NB4 (cell line): ENCODE measurements around the gene SPRR1B.
"Not testable (repeated sequence)": the region's sequence is repeated elsewhere in the genome, so short reads cannot be mapped to it uniquely, and the experiment has no call there.

Experiments
- DNase-seq: peaks from one replicate; pipeline ENCODE4 v3.0.0; 2010; ENCODE audit warnings: low read depth
- H3K4me3 ChIP-seq: one replicate; pipeline ENCODE4 v1.5.1; 2011; ENCODE audit warnings: mild to moderate bottlenecking, low read depth, low read length, moderate library complexity
- CTCF ChIP-seq: IDR thresholded peaks from one replicate; pipeline ENCODE4 v1.5.1; 2012; ENCODE audit warnings: low read depth, low read length
- MAX ChIP-seq: IDR thresholded peaks from 2 replicates; pipeline ENCODE4 v1.6.1; 2011; ENCODE audit warnings: low read depth, low read length
- MYC ChIP-seq: IDR thresholded peaks from 2 replicates; pipeline ENCODE4 v1.6.1; 2011; ENCODE audit warnings: low read depth, low read length
- POLR2A ChIP-seq: IDR thresholded peaks from 2 replicates; pipeline ENCODE4 v1.6.1; 2011; ENCODE audit warnings: mild to moderate bottlenecking; ENCODE audit not compliant: insufficient read length; ENCODE audit errors: extremely low read depth

Gene SPRR1B

GRCh38 chr1:153032073-153032472, 1.1 kb downstream of the SPRR1B start:
- TF ChIP-seq MYC (no peak), CTCF (no peak), POLR2A (no peak), MAX (no peak)
- DNase-seq, result peak; percentile 4
- H3K4me3 ChIP-seq, result no peak overlapping the region

- DNase-seq, result peak; percentile 52
- no peak for TF ChIP-seq MYC
- peak; percentile 39 for TF ChIP-seq CTCF
- TF ChIP-seq POLR2A, result no peak
- no peak for TF ChIP-seq MAX
- no peak overlapping the region for H3K4me3 ChIP-seq
These were observed 1.8 kb downstream of the SPRR1B start for GRCh38 chr1:153032677-153033308.

DNA sequence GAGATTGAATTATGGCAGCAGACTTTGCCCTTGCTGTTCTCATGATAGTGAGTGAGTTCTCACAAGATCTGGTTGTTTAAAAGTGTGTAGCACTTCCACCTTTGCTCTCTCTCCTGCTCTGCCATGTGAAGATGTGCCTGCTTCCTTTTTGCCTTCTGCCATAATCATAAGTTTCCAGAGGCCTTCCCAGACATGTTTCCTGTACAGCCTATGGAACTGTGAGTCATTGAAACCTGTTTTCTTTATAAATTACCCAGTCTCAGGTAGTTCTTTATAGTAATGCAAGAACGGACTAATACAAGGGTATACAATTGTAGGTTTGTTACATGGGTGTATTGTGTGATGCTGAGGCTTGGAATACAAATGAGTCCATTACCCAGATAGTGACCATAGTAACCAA, 4.2 kb downstream of the SPRR1B start:
- no peak overlapping the region for H3K4me3 ChIP-seq
- no peak for DNase-seq

DNA sequence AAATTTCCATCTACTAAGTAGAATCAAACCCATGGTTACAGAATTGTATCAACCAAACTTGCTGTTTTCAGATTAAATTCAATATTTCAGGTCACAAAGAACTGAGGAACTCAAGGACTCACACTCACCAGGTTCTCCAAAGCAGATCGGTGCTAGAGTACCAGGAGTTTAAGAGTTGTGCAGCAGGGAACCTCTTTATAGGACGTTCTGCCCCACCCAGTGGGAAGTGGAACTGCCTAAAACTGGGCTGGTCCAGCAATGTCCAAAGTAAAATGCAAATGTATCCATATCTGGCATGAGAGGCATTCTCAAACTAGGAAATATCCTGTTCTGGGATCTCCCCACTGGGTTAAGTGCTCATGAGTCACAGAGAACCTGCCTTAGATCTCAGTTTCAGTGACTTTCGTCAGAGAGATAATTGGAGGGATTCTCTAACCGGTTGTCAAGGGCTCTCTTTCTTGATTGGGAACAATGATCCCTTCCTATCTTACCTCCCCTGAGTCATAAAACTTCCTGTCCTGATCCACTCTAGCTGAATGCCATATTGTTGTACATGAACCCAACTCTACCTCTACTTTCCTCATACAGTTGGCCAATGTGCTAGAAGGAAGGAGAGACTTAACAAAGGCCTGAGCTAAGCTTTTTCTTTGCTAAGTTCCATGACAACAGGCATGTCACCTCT, 10.1 kb downstream of the SPRR1B start, which contains the start of gene SPRR2D:
SPRR2D (minus strand) TSS at position 171 of the 682 bp plus-strand sequence. CDS start 774 bp downstream, outside the sequence.
- no peak for DNase-seq
- no peak within 1 kb of the TSS for H3K4me3 ChIP-seq
- TF ChIP-seq CTCF (no peak), POLR2A (no peak), MAX (no peak), MYC (no peak)

More for the DNA sequence above, 4.2 kb downstream of the SPRR1B start:
- TF ChIP-seq MYC (no peak), POLR2A (no peak), CTCF (no peak), MAX (no peak)

DNA sequence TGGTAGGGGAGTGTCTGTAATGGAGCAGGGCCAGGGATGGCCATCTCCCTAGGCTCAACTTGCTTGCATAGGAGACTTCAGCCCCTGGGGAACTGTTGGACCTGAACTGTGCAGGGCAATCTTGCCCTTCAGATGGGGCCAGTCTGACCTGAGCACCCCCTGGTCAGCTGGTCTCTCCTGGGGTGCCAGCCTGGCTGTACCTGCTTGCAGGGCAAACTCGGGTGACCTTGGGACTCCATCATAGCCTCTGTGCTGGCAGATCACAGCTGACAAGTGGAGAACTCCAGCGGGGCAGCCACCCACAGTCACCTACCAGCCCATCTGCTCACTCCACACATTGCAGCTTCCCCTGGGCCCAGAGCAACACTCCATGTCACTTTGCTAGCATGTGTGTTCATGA, 18.2 kb downstream of the SPRR1B start:
- no peak for DNase-seq
- no peak for TF ChIP-seq POLR2A
- no peak for TF ChIP-seq MAX
- TF ChIP-seq CTCF, result no peak
- TF ChIP-seq MYC, result no peak
- H3K4me3 ChIP-seq, result no peak overlapping the region

DNA sequence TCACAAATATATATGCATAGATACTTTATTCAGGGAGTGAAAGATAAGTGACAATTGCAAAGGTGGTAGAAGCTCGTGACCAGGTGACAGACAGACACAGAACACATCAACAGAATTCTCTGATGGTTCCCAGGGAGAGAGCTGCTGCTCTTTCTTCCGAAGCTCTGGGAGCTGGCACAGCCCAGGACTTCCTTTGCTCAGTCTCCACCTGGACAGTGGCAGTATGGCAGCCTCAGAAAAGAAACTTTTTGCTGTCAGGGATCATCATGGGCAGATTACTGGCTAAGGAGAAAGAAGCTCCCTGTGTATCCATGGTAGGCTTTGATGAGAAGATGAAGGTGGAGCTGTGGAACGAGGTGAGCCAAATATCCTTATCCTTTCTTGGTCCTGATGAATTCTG, 25.1 kb downstream of the SPRR1B start:
- not testable (repeated sequence) for DNase-seq, H3K4me3 ChIP-seq
